BJ (cell line): ENCODE data around the gene DUSP10. TPM values are rescaled to one million over a fixed set of nuclear protein-coding genes. Genes with fewer than 3 reads are reported as not detected.

Experiments used
- CTCF ChIA-PET: fragments of 350-600 bp; formaldehyde crosslinking; extraction: SDS; loops from one replicate; lab custom pipeline; 2021; ENCODE audit warnings: antibody characterized with exemption, inconsistent platforms; lab: Yijun Ruan, JAX
- POLR2A ChIA-PET: fragments of 300-600 bp; sonication (Branson Sonifier 250); formaldehyde crosslinking; extraction: SDS; loops from one replicate; lab custom pipeline; 2021; ENCODE audit warnings: antibody characterized with exemption; lab: Charles Lee
- DNase-seq: peaks from one replicate; pipeline ENCODE4 v3.0.0-alpha.2; 2011; ENCODE audit warnings: low read depth
- H3K27me3 ChIP-seq: 2 replicates; pipeline ENCODE4 v1.6.0; 2011; ENCODE audit warnings: low read length; ENCODE audit not compliant: control insufficient read depth, insufficient read depth
- H3K36me3 ChIP-seq: 2 replicates; pipeline ENCODE4 v1.5.1; 2011; ENCODE audit warnings: low read length; ENCODE audit not compliant: control insufficient read depth, insufficient read depth
- H3K4me3 ChIP-seq: 2 replicates; pipeline ENCODE4 v1.5.1; 2011; ENCODE audit warnings: low read depth, mild to moderate bottlenecking, control low read depth, low read length
- CTCF ChIP-seq: IDR thresholded peaks from 2 replicates; pipeline ENCODE4 v1.5.1; 2011; ENCODE audit warnings: low read depth, mild to moderate bottlenecking, control low read depth, inconsistent platforms, low read length, moderate library complexity; ENCODE audit not compliant: insufficient read depth
- polyA plus RNA-seq: library from polyadenylated mRNA; depleted of rRNA; stranded (reverse); fragments of >200 nt; gene quantifications from 2 replicates; pipeline ENCODE4 v1.2.3, GENCODE V29; 2011

DUSP10 gene
- polyA plus RNA-seq, 1 experiment, result 16.1 TPM

GRCh38 chr1:221778535-221779142, 36.8 kb upstream of the DUSP10 start:
- POLR2A ChIA-PET, result no interaction called here
- no peak for TF ChIP-seq CTCF
- H3K36me3 ChIP-seq, result no peaks in the 10 kb centered on the region
- no peaks in the 10 kb centered on the region for H3K27me3 ChIP-seq
- H3K4me3 ChIP-seq, result no peak overlapping the region
- DNase-seq, result no peak
- CTCF ChIA-PET, result interaction anchor here (0.9 kb wide), 1 partner anchor 15 kb away, joined by 3 read pairs; no protein-coding TSS in a partner anchor

GRCh38 chr1:221778125-221778524, 36.2 kb upstream of the DUSP10 start:
- DNase-seq, result no peak
- H3K36me3 ChIP-seq, result no peaks in the 10 kb centered on the region
- H3K4me3 ChIP-seq, result no peak overlapping the region
- no peaks in the 10 kb centered on the region for H3K27me3 ChIP-seq
- no peak for TF ChIP-seq CTCF
- ChIA-PET CTCF (no interaction called here), POLR2A (interaction anchor here (0.7 kb wide), 1 partner anchor 22 kb away, joined by 3 read pairs; no protein-coding TSS in a partner anchor)

GRCh38 chr1:221777431-221778072, 35.7 kb upstream of the DUSP10 start:
- CTCF ChIA-PET, result interaction anchor here (1.6 kb wide), 1 partner anchor 10 kb away, joined by 4 read pairs; no protein-coding TSS in a partner anchor
- DNase-seq, result no peak
- TF ChIP-seq CTCF, result no peak

GRCh38 chr1:221776495-221777301, 34.8 kb upstream of the DUSP10 start:
- no peaks in the 10 kb centered on the region for H3K27me3 ChIP-seq
- no peak for DNase-seq
- no peak for TF ChIP-seq CTCF
- ChIA-PET POLR2A (no interaction called here), CTCF (interaction anchor here (0.7 to 1.6 kb wide), 2 partner anchors 9 to 249 kb away, joined by 3 to 4 read pairs; no protein-coding TSS in a partner anchor)
- H3K4me3 ChIP-seq, result no peak overlapping the region
- no peaks in the 10 kb centered on the region for H3K36me3 ChIP-seq

More at GRCh38 chr1:221777431-221778072, 35.7 kb upstream of the DUSP10 start:
- no peaks in the 10 kb centered on the region for H3K36me3 ChIP-seq
- POLR2A ChIA-PET, result interaction anchor here (0.7 kb wide), 1 partner anchor 21 kb away, joined by 3 read pairs; no protein-coding TSS in a partner anchor
- no peaks in the 10 kb centered on the region for H3K27me3 ChIP-seq
- no peak overlapping the region for H3K4me3 ChIP-seq

- no peaks in the 10 kb centered on the region for H3K36me3 ChIP-seq
- no peak for TF ChIP-seq CTCF
- ChIA-PET POLR2A (no interaction called here), CTCF (interaction anchor here (0.5 kb wide), 1 partner anchor 11 kb away, joined by 3 read pairs; no protein-coding TSS in a partner anchor)
- H3K4me3 ChIP-seq, result no peak overlapping the region
- no peak for DNase-seq
- no peaks in the 10 kb centered on the region for H3K27me3 ChIP-seq
Measured at GRCh38 chr1:221775206-221775605, 33.3 kb upstream of the DUSP10 start.
